DND-41 (cell line): ENCODE data around the gene PRR7.

ENCODE experiments used
- ATAC-seq: fragments of 200-7000 bp; cut with Tn5 transposase; 3 replicates; pipeline ENCODE4 v1.9.1; 2021; ENCODE audit warnings: low read depth; ENCODE audit not compliant: insufficient read depth
- DNase-seq: peaks from one replicate; pipeline ENCODE4 v3.0.0-alpha.2; 2020
- H2AFZ ChIP-seq: 2 replicates; pipeline ENCODE4 v1.6.0; 2012; ENCODE audit warnings: low read depth, low read length
- H3K27ac ChIP-seq: 2 replicates; pipeline ENCODE4 v1.5.1; 2012; ENCODE audit warnings: low read length, inconsistent platforms
- H3K27me3 ChIP-seq: fragments of 200-600 bp; sonication (generic); 2 replicates; pipeline ENCODE4 v1.6.0; 2012; ENCODE audit warnings: low read length, mild to moderate bottlenecking, inconsistent platforms; ENCODE audit not compliant: insufficient read depth, poor library complexity
- H3K36me3 ChIP-seq: 2 replicates; pipeline ENCODE4 v1.5.1; 2012; ENCODE audit warnings: low read length, inconsistent platforms; ENCODE audit not compliant: insufficient read depth
- H3K4me1 ChIP-seq: 2 replicates; pipeline ENCODE4 v1.5.1; 2012; ENCODE audit warnings: mild to moderate bottlenecking, low read length; ENCODE audit not compliant: insufficient read depth
- H3K4me2 ChIP-seq: 2 replicates; pipeline ENCODE4 v1.6.0; 2012; ENCODE audit warnings: mild to moderate bottlenecking, moderate library complexity, low read length, inconsistent platforms; ENCODE audit not compliant: insufficient read depth
- H3K4me3 ChIP-seq, 2 experiments: fragments of 200-600 bp in 1 of 2; shearing (Covaris generic) in 1 of 2; 2 replicates each; pipeline ENCODE4 v1.5.1; 2012 to 2016; ENCODE audit warnings: inconsistent platforms in 2 of 2, low read length in 2 of 2, mild to moderate bottlenecking in 2 of 2, low read depth in 1 of 2, moderate library complexity in 1 of 2
- H3K79me2 ChIP-seq: 2 replicates; pipeline ENCODE4 v1.6.0; 2012; ENCODE audit warnings: low read length, inconsistent platforms; ENCODE audit not compliant: insufficient read depth
- H3K9ac ChIP-seq: 2 replicates; pipeline ENCODE4 v1.6.0; 2012; ENCODE audit warnings: low read depth, mild to moderate bottlenecking, inconsistent platforms, low read length, moderate library complexity
- H3K9me3 ChIP-seq: 2 replicates; pipeline ENCODE4 v1.5.1; 2012; ENCODE audit warnings: low read length, moderate library complexity, mild to moderate bottlenecking, inconsistent platforms; ENCODE audit not compliant: insufficient read depth, severe bottlenecking
- H4K20me1 ChIP-seq: 2 replicates; pipeline ENCODE4 v1.6.0; 2012; ENCODE audit warnings: low read length; ENCODE audit not compliant: insufficient read depth
- EZH2 ChIP-seq: IDR thresholded peaks from 3 replicates; pipeline ENCODE4 v1.6.1; 2012; ENCODE audit warnings: borderline replicate concordance, low read depth, mild to moderate bottlenecking, moderate library complexity, low read length, inconsistent platforms; ENCODE audit not compliant: severe bottlenecking
- TF ChIP-seq, protein P1 (sequence below): IDR thresholded peaks from 2 replicates; pipeline ENCODE4 v1.5.1; 2012; ENCODE audit warnings: borderline replicate concordance, low read length, moderate library complexity, mild to moderate bottlenecking; ENCODE audit not compliant: poor library complexity, severe bottlenecking; ENCODE audit errors: extremely low read depth

Gene PRR7

DNA sequence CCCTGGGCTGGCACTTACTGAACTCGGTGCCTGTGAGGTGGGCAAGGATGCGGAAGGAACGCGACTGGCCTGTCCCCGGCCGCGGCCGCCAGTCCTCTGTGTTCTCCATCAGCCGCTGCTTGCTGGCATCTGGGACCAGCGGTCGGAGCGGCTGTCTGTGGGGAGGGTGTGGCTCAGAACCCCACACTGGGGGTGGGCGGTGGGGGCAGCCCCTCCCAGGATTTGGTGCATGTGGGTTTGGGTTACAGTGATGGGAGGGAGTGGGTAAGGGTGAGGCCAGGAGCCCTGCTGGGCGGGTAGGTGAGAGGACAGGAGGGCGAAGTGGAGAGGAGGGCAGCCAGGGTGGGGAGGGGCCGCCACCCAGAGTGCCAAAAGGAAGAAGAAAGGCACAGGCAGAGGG, 44.4 kb downstream of the PRR7 start:
- H3K27me3 ChIP-seq, result no peaks in the 10 kb centered on the region
- H3K36me3 ChIP-seq, result no peaks in the 10 kb centered on the region
- ATAC-seq (no peak), DNase-seq (no peak)
- peaks cover 3% of the 10 kb centered on the region; the same call in 1 of the 2 replicates for H4K20me1 ChIP-seq
- no peaks in the 10 kb centered on the region for H3K79me2 ChIP-seq
- TF ChIP-seq EZH2, result no peak
- no peak overlapping the region for H2AFZ ChIP-seq
- no peak overlapping the region for H3K4me2 ChIP-seq
- H3K9me3 ChIP-seq, result no peaks in the 10 kb centered on the region
- no peak overlapping the region for H3K4me3 ChIP-seq
- no peak overlapping the region for H3K27ac ChIP-seq
- no peaks in the 10 kb centered on the region for H3K4me1 ChIP-seq
- no peak overlapping the region for H3K9ac ChIP-seq

DNA sequence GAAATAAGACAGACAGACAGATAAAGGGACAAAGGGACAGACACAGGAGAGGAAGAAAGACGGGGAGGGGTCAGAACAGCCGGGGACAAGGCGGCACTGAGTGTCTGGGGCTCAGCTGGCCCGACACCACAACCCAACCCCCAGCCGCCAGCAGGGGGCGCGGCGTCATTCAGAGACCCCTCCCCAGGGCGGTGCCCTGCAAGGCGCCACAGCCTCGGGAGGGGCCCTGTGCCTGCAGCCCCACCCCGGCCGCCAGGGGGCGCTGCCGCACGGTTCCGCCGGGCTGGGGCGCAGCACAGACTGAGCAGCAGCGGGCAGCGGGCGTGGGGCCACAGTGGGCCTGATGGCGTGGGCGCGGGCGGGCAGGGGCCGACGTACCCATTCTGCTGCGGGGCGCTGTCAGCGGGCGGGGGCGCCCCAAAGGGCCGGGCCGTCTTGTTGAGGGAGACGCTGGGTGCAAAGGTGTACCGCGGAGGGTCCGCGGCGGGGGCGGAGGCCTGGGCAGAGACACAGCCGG, 44.9 kb downstream of the PRR7 start:
- no peak overlapping the region for H3K9ac ChIP-seq
- H3K36me3 ChIP-seq, result no peaks in the 10 kb centered on the region
- H3K79me2 ChIP-seq, result no peaks in the 10 kb centered on the region
- H3K4me2 ChIP-seq, result no peak overlapping the region
- H4K20me1 ChIP-seq, result peaks cover 3% of the 10 kb centered on the region; the same call in 1 of the 2 replicates
- H3K27ac ChIP-seq, result no peak overlapping the region
- H2AFZ ChIP-seq, result no peak overlapping the region
- H3K4me1 ChIP-seq, result peaks cover 4% of the 10 kb centered on the region
- DNase-seq, result peak; percentile 44
- H3K4me3 ChIP-seq, result no peak overlapping the region
- peak; percentile 51 for ATAC-seq
- TF ChIP-seq, protein P1, sequence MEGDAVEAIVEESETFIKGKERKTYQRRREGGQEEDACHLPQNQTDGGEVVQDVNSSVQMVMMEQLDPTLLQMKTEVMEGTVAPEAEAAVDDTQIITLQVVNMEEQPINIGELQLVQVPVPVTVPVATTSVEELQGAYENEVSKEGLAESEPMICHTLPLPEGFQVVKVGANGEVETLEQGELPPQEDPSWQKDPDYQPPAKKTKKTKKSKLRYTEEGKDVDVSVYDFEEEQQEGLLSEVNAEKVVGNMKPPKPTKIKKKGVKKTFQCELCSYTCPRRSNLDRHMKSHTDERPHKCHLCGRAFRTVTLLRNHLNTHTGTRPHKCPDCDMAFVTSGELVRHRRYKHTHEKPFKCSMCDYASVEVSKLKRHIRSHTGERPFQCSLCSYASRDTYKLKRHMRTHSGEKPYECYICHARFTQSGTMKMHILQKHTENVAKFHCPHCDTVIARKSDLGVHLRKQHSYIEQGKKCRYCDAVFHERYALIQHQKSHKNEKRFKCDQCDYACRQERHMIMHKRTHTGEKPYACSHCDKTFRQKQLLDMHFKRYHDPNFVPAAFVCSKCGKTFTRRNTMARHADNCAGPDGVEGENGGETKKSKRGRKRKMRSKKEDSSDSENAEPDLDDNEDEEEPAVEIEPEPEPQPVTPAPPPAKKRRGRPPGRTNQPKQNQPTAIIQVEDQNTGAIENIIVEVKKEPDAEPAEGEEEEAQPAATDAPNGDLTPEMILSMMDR, result peak; percentile 56
- no peak for TF ChIP-seq EZH2
- H3K27me3 ChIP-seq, result no peaks in the 10 kb centered on the region
- H3K9me3 ChIP-seq, result no peaks in the 10 kb centered on the region

DNA sequence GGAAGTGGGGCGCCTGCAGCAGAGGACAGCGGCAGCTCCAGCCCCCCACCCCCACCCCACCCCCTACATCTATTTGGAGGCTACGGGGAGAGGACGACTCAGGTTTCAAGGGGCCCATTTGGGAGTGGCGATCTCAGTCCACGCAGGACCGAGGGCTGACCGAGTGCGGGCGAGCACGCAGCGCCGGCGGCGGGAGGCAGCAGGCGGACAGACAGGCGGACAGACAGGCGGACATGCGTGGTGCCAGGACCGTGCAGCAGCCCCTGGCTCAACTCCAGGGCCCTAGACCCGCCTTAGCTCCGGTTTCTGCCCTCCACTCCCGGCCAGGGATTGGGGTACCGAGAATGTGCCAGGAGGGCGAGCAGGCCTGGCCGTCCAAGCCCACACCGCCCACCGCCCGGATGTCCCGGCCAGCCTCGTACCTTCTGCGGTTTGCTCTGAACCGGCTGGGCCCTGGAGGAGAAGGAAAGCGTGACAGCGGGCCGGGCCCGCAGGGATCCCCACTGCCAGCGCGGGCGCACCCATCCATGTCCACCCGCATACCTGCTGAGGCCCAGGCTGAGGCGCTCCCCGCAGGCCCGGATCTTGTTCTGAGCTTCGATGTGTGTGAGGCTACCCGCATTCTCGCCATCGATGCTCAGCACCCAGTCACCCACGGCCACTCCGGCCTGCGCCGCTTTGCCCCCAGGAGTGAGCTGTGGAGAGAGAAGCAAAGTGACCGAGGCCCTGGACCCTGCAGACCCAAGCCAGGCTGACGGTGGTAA, 45.6 kb downstream of the PRR7 start:
- no peaks in the 10 kb centered on the region for H3K9me3 ChIP-seq
- H3K79me2 ChIP-seq, result no peaks in the 10 kb centered on the region
- peaks cover 3% of the 10 kb centered on the region; the same call in 1 of the 2 replicates for H4K20me1 ChIP-seq
- DNase-seq, result no peak
- H3K36me3 ChIP-seq, result no peaks in the 10 kb centered on the region
- no peak for ATAC-seq
- no peak overlapping the region for H2AFZ ChIP-seq
- no peaks in the 10 kb centered on the region for H3K27me3 ChIP-seq
- H3K4me2 ChIP-seq, result no peak overlapping the region
- TF ChIP-seq, protein P1, result no peak
- no peak for TF ChIP-seq EZH2
- H3K9ac ChIP-seq, result no peak overlapping the region
- H3K27ac ChIP-seq, result no peak overlapping the region
- peaks cover 11% of the 10 kb centered on the region for H3K4me1 ChIP-seq
- no peak overlapping the region for H3K4me3 ChIP-seq

DNA sequence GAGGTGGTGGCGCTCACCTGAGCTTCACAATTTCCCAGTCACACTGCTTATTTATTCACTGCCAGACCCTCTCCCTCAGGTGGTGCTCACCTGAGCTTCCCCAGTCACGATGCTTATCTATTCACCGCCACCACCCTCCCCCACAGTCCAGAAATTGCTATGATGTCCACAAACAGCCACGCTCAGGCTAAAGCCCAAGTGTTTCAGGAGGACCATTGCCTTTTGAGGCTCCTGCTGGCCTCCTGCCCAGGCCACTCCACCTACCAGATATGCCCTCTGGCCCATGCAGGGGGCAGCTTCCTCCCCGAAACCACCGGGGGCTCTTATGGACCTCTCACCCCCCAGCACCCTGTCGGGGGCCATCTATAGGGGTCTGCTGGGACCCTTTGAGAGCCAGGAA, 46.2 kb downstream of the PRR7 start:
- Histone ChIP-seq H3K4me3 (no peak overlapping the region), H3K27ac (no peak overlapping the region), H2AFZ (no peak overlapping the region), H4K20me1 (peaks cover 3% of the 10 kb centered on the region; the same call in 1 of the 2 replicates), H3K9me3 (no peaks in the 10 kb centered on the region), H3K9ac (no peak overlapping the region), H3K36me3 (no peaks in the 10 kb centered on the region), H3K79me2 (no peaks in the 10 kb centered on the region), H3K27me3 (no peaks in the 10 kb centered on the region), H3K4me2 (no peak overlapping the region), H3K4me1 (peaks cover 16% of the 10 kb centered on the region)
- no peak for TF ChIP-seq EZH2
- TF ChIP-seq, protein P1, result no peak
- DNase-seq (no peak), ATAC-seq (no peak)
